Right renal pelvis (tissue), 4 donors: ENCODE results near the gene DDX20. TPM values are rescaled to one million over a fixed set of nuclear protein-coding genes. Genes with fewer than 3 reads are reported as not detected.

Experiments used
- DNase-seq, 4 donors: peaks; one replicate each; pipeline ENCODE4 v3.0.0-alpha.2; 2013; ENCODE audit warnings: low read depth in 4 of 4, low spot score in 3 of 4, missing footprints in 1 of 4
- polyA plus RNA-seq, 4 donors: library from polyadenylated mRNA; unstranded; fragments of 120-200 nt; gene quantifications; one replicate each; pipeline ENCODE4 v1.2.1, GENCODE V29; 2013; ENCODE audit not compliant: insufficient read length in 4 of 4

The DDX20 gene
- 10 to 100 TPM; 21.0 to 25.0 (median 23.6) TPM for polyA plus RNA-seq

DNA sequence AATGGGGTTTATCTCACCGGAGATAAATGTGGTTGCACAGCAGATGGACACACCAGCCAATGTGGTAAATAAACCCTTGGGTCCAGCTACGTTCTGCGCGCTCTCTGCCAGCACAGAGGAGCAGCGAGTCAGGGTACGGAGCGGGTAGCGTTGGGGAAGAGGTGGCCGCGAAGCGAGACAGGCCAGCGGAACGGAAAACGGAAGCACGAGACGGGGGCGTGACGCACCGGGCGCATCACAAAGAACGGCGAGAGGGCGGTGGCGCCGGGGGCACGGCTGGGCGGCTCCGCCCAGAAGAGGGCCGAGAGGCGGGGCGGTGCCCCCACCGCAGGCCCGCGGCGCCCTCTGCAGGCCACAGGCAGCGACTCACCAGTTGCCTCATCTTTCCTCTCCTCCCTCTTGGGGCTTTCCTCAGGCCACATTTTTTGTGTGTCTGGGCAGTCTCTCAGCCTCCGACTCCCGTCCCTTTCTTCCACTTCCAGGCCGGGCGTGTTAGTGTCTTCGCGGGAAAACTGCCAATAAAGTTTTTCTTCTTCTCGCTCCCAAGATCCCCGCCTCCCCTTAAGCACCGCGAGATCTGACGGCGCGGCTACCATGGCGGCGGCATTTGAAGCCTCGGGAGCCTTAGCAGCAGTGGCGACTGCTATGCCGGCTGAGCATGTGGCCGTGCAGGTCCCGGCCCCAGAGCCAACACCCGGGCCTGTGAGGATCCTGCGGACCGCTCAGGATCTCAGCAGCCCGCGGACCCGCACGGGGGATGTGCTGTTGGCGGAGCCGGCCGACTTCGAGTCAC is at the start of gene DDX20:
TSS of gene DDX20 (plus strand) at position 571 of the 793 bp plus-strand sequence. CDS start at position 595, 24 bp downstream.
- peak; percentile 90 to 96 (median 96) for DNase-seq

DNA sequence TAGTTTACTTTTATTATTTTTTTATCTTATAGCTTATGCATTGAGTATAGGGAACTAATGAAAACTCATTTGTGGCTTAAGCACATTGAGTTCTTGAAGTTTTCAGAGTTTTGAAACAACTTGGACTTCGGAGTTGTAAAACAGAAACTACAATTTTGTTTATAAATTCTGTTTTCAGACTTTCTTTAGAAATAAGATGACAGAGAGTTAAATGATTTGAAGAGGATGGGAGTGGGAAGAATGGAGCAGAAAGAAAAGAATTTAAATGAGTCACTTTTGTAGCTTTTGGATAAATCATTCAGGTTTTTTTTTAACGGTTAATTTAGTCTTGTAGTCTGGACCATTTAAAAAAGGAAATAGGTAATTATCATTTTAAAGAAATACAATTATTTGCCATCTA is 48.8 kb upstream of the DDX20 start:
- DNase-seq = no peak

DNA sequence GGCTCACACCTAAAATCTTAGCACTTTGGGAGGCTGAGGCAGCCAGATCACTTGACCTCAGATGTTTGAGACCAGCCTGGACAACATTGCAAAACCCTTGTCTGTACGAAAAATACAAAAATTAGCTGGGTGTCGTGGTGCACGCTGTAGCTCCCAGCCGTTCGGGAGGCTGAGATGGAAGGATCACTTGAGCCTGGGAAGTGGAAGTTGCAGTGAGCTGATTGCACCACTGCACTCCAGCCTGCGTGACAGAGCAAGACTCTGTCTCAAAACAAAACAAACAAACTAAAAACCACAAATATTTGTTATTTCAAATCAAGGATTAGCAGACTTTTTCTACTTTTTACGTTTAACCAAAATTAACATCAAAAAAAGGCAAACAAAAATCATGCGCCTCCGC is 47.8 kb upstream of the DDX20 start:
- no peak for DNase-seq

GRCh38 chr1:111709986-111710385 is 45.7 kb upstream of the DDX20 start:
- DNase-seq = no peak

- no peak for DNase-seq
Observed at GRCh38 chr1:111716333-111716732, 39.4 kb upstream of the DDX20 start.

- DNase-seq = no peak
Observed at GRCh38 chr1:111717450-111717849, 38.3 kb upstream of the DDX20 start.

DNA sequence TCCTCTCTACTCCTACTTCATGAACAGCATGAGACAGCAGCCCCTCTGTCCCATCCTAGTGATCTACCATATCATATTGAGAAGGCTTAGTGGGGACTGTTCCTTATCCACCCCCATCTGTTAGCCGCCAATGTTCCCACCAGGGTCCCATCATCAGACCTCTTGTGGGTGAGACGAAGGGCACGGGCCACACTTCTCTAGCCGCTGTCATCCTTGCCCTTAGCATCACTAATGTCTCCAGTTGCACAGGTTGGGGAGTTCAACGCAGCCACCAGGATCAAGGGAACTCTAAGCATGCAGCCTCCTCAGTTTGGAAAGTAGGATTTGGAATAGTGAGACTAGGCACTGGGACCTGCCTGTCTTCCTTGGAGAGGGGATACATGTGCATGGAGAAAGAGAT is 36.6 kb upstream of the DDX20 start:
- no peak for DNase-seq

DNA sequence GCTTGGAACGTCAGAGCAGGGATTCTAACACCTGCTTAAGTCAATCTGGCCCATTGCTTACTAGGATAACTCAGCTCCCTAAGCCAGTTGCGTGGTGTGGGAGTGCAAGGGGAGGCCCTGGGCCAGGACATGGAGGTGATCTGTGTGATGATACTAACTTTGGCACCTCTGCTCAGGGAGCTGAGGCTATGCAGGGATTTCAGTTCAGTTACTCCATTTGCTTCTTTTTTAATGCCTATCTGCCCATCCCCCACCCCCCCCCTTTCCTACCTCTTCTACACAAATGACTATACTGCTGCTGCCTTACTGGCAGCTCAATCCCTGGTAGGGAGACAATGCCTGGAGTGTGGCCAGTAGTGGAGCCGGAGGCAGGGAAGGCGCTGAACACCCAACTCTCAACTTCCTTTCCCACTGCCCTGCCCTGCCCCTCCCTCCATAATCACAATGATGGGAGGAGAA is 36.0 kb upstream of the DDX20 start:
- DNase-seq = no peak

DNA sequence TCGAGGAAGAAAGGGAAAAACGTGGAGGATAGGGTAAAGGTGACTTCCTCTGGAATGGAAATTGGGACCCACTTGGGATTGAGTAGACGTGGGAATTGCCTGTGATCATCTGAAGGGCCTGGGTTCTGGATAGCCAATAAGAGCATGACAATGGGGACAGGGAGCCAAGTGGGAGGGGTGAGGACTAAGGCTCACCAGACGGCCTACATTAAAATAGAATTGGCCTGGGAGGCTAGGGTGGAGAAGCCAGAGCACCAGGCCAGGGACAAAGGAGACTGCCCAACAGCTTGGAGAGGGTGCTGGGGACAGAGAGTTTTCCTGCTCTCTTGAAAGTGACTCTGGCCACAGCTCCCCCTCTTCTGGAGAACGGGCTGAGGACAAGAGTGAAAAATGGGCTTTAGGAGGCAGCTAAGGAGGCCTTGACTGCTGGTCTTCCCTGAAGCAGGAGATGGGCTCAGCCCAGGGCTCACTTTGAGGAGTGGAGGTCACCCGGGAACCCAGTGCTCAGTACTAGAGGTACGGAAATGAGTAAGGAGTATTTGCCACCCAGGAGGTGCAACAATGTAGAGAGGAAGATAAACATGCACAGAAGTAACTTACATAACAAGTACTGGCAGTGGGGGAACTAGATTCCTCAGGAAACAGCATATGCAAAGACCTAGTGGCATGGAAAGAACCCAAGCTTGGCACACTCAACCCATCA is 35.3 kb upstream of the DDX20 start:
- no peak for DNase-seq

- DNase-seq = no peak
Observed at GRCh38 chr1:111720977-111721786, 34.5 kb upstream of the DDX20 start.

- DNase-seq = no peak
Observed at GRCh38 chr1:111723091-111723806, 32.5 kb upstream of the DDX20 start.

- no peak for DNase-seq
Observed at GRCh38 chr1:111723871-111724270, 31.8 kb upstream of the DDX20 start.

- peak in 1 of 4 donors; percentile 16 for DNase-seq
Observed at GRCh38 chr1:111725192-111725591, 30.5 kb upstream of the DDX20 start.

GRCh38 chr1:111727056-111727455 is 28.6 kb upstream of the DDX20 start:
- DNase-seq = no peak

- DNase-seq = peak in 1 of 4 donors; percentile 18
Observed at GRCh38 chr1:111729271-111729921, 26.3 kb upstream of the DDX20 start.

DNA sequence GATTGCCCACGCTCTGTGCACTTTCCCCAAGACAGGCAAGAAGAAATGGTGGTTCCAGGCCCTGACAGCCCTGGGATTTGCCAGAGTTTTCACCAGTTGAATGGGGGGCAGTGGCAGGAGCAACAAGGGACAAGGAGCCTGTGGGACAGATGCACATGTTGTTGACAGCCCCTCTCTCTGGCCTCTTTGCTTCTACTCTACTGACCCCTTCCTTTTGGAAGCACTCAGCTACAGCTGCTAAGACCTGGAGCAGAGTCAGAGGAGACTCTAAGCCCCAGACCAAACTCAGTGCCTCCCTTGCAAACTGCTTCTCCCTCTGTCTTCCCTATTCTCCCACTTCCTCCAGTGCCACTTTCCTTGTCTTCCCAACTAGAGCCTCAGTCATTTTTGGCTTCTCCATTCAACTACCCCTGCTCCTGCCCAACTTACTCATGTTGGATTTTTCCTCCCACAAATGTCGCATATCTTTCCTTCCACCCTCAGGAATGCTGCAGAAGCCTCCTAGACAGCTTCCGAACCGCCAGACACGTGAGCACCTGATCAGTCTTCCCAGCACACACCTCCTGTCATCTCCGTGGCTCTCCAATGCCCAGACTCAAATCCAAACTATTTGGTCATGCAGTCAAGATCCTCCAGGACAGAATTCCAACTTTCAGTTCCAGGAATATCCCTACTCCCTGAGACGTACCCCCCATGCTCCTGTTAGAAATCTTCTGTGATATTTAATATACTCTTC is 25.6 kb upstream of the DDX20 start:
- no peak for DNase-seq

- DNase-seq = no peak
Observed at GRCh38 chr1:111730706-111731105, 25.0 kb upstream of the DDX20 start.

- no peak for DNase-seq
Observed at GRCh38 chr1:111731956-111732355, 23.7 kb upstream of the DDX20 start.

GRCh38 chr1:111732718-111733117 is 23.0 kb upstream of the DDX20 start:
- DNase-seq = no peak
